CD14-positive monocyte (primary cell): Measurements from ENCODE around the gene PNKD. TPM values are rescaled to one million over a fixed set of nuclear protein-coding genes. Genes with fewer than 3 reads are reported as not detected.

Experiments used
- DNase-seq, 3 donors: peaks; one replicate each; pipeline ENCODE4 v3.0.0-alpha.2; 2011 to 2022
- H2AFZ ChIP-seq: 2 replicates; pipeline ENCODE4 v1.6.0; 2012; ENCODE audit warnings: mild to moderate bottlenecking, low read depth, low read length, inconsistent platforms; ENCODE audit not compliant: insufficient read depth, poor library complexity, severe bottlenecking
- H3K27ac ChIP-seq, 2 donors: 1 replicate in 1 of 2; 2 replicates in 1 of 2; pipeline ENCODE4 v1.5.1; 2012 to 2013; ENCODE audit warnings: low read length in 2 of 2, control low read depth in 1 of 2, inconsistent platforms in 1 of 2, low read depth in 1 of 2, mild to moderate bottlenecking in 1 of 2
- H3K27me3 ChIP-seq, 2 donors: one replicate each; pipeline versions ENCODE4 v1.6.0 to v1.6.1; 2011 to 2013; ENCODE audit warnings: low read length in 2 of 2; ENCODE audit not compliant: control insufficient read depth in 2 of 2, insufficient read depth in 2 of 2
- H3K36me3 ChIP-seq, 2 donors: replicated peaks in 1 of 2; 1 replicate in 1 of 2; 2 replicates in 1 of 2; pipeline versions ENCODE4 v1.5.1 to v1.6.1; 2012 to 2013; ENCODE audit warnings: low read length in 2 of 2, control low read depth in 1 of 2, inconsistent platforms in 1 of 2, mild to moderate bottlenecking in 1 of 2; ENCODE audit not compliant: insufficient read depth in 2 of 2, control insufficient read depth in 1 of 2
- H3K4me1 ChIP-seq, 2 donors: 1 replicate in 1 of 2; 2 replicates in 1 of 2; pipeline versions ENCODE4 v1.5.1 to v1.6.1; 2012 to 2013; ENCODE audit warnings: low read length in 2 of 2, control low read depth in 1 of 2, inconsistent platforms in 1 of 2, mild to moderate bottlenecking in 1 of 2, moderate library complexity in 1 of 2; ENCODE audit not compliant: insufficient read depth in 2 of 2, control insufficient read depth in 1 of 2
- H3K4me2 ChIP-seq: replicated peaks from 2 replicates; pipeline ENCODE3; 2012; ENCODE audit warnings: low read length, moderate library complexity, mild to moderate bottlenecking; ENCODE audit not compliant: poor library complexity, severe bottlenecking; ENCODE audit errors: extremely low read depth
- H3K4me3 ChIP-seq, 3 experiments: fragments of 200-600 bp in 1 of 3; sonication (generic) in 1 of 3; replicated peaks in 1 of 3; 1 replicate in 2 of 3; 2 replicates in 1 of 3; pipeline ENCODE4 v1.5.1; 2011 to 2013; ENCODE audit warnings: low read length in 3 of 3, mild to moderate bottlenecking in 3 of 3, control low read depth in 2 of 3, low read depth in 2 of 3, inconsistent platforms in 1 of 3, moderate library complexity in 1 of 3
- H3K79me2 ChIP-seq: 2 replicates; pipeline ENCODE4 v1.6.0; 2012; ENCODE audit warnings: mild to moderate bottlenecking, control low read depth, inconsistent platforms, low read length, moderate library complexity; ENCODE audit not compliant: insufficient read depth
- H3K9ac ChIP-seq: 2 replicates; pipeline ENCODE4 v1.6.0; 2017; ENCODE audit warnings: low read length, mild to moderate bottlenecking; ENCODE audit not compliant: insufficient read depth, poor library complexity, severe bottlenecking
- H3K9me3 ChIP-seq, 2 donors: replicated peaks in 1 of 2; 1 replicate in 1 of 2; 2 replicates in 1 of 2; pipeline versions ENCODE4 v1.5.1 to v1.6.1; 2012 to 2013; ENCODE audit warnings: low read length in 2 of 2, control low read depth in 1 of 2; ENCODE audit not compliant: control insufficient read depth in 1 of 2, insufficient read depth in 1 of 2
- H4K20me1 ChIP-seq: 2 replicates; pipeline ENCODE4 v1.6.0; 2012; ENCODE audit warnings: mild to moderate bottlenecking, low read length, control low read depth, moderate library complexity; ENCODE audit not compliant: insufficient read depth
- H3K27ac Mint-ChIP-seq, 7 donors: one replicate each; pipeline ENCODE4 v1.8.0; 2020; ENCODE audit warnings: mild to moderate bottlenecking in 7 of 7, mixed read lengths in 7 of 7, moderate library complexity in 6 of 7, inconsistent platforms in 2 of 7
- H3K27me3 Mint-ChIP-seq, 3 donors: one replicate each; pipeline ENCODE4 v1.8.0; 2021 to 2022; ENCODE audit warnings: low read depth in 3 of 3, mild to moderate bottlenecking in 3 of 3, mixed read lengths in 3 of 3, moderate library complexity in 3 of 3, inconsistent platforms in 1 of 3
- H3K36me3 Mint-ChIP-seq, 2 donors: one replicate each; pipeline ENCODE4 v1.8.0; 2020; ENCODE audit warnings: mixed read lengths in 2 of 2, inconsistent platforms in 1 of 2, mild to moderate bottlenecking in 1 of 2
- H3K4me1 Mint-ChIP-seq: one replicate; pipeline ENCODE4 v1.8.0; 2020; ENCODE audit warnings: mild to moderate bottlenecking, mixed read lengths
- H3K4me3 Mint-ChIP-seq, 2 donors: one replicate each; pipeline ENCODE4 v1.8.0; 2020; ENCODE audit warnings: mild to moderate bottlenecking in 2 of 2, mixed read lengths in 2 of 2, moderate library complexity in 1 of 2
- H3K9me3 Mint-ChIP-seq, 7 donors: one replicate each; pipeline ENCODE4 v1.8.0; 2020 to 2022; ENCODE audit warnings: mixed read lengths in 7 of 7, mild to moderate bottlenecking in 6 of 7, moderate library complexity in 6 of 7, inconsistent platforms in 2 of 7
- WGBS: methylation state at CpG from one replicate; pipeline ENCODE4 v1.1.5; 2013; ENCODE audit warnings: missing lambda C conversion rate; ENCODE audit not compliant: insufficient coverage; 5-methylcytosine and 5-hydroxymethylcytosine counted together
- intact Hi-C, 2 donors: fragments of 100-400 bp; cut with micrococcal nuclease; formaldehyde crosslinking; loops; one replicate each; pipeline versions ENCODE4 v1.15.0 to v1.15.1; 2023
- polyA plus RNA-seq, 3 donors: library from polyadenylated mRNA; depleted of rRNA in 1 of 3; unstranded in 2 of 3; stranded (reverse) in 1 of 3; fragments of 300-500 nt in 2 of 3; fragments of >200 nt in 1 of 3; fragmentation: Illumina TruSeq in 2 of 3; gene quantifications; 1 replicate in 2 of 3; 2 replicates in 1 of 3; pipeline ENCODE4 v1.2.3, GENCODE V29; 2012 to 2021
- TF ChIP-seq, protein P1 (sequence below): fragments of 200-600 bp; IDR thresholded peaks from one replicate; pipeline ENCODE4 v1.8.0; 2022; ENCODE audit warnings: antibody characterized with exemption, mild to moderate bottlenecking

Gene PNKD
- polyA plus RNA-seq, 3 donors: 79.8 to 92.0 (median 88.2) TPM

DNA sequence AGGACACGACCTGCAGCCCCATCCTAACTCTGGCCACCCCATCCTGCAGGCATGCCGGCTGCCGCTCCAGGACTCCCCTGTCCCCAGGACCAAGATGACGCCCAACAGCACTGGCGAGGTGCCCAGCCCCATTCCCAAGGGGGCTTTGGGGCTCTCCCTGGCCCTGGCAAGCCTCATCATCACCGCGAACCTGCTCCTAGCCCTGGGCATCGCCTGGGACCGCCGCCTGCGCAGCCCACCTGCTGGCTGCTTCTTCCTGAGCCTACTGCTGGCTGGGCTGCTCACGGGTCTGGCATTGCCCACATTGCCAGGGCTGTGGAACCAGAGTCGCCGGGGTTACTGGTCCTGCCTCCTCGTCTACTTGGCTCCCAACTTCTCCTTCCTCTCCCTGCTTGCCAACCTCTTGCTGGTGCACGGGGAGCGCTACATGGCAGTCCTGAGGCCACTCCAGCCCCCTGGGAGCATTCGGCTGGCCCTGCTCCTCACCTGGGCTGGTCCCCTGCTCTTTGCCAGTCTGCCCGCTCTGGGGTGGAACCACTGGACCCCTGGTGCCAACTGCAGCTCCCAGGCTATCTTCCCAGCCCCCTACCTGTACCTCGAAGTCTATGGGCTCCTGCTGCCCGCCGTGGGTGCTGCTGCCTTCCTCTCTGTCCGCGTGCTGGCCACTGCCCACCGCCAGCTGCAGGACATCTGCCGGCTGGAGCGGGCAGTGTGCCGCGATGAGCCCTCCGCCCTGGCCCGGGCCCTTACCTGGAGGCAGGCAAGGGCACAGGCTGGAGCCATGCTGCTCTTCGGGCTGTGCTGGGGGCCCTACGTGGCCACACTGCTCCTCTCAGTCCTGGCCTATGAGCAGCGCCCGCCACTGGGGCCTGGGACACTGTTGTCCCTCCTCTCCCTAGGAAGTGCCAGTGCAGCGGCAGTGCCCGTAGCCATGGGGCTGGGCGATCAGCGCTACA is 7.4 kb upstream of the PNKD start:
- intact Hi-C loops: loop anchor here in 1 of 2 donors (5.0 kb wide), 1 partner anchor 41 kb away; no protein-coding TSS in a partner anchor

More for the DNA sequence above, 7.4 kb upstream of the PNKD start:
- Mint-ChIP-seq H3K27me3 (no peaks in the 10 kb centered on the region), H3K9me3 (no peaks in the 10 kb centered on the region), H3K27ac (peak overlapping the region in 5 of 7 donors; percentile 54 to 88 (median 58)), H3K4me1 (peaks cover 85% of the 10 kb centered on the region), H3K36me3 (peaks cover 39 to 61% of the 10 kb centered on the region in 2 donors), H3K4me3 (peak overlapping the region in 1 of 2 donors; percentile 35)
- TF ChIP-seq, protein P1, sequence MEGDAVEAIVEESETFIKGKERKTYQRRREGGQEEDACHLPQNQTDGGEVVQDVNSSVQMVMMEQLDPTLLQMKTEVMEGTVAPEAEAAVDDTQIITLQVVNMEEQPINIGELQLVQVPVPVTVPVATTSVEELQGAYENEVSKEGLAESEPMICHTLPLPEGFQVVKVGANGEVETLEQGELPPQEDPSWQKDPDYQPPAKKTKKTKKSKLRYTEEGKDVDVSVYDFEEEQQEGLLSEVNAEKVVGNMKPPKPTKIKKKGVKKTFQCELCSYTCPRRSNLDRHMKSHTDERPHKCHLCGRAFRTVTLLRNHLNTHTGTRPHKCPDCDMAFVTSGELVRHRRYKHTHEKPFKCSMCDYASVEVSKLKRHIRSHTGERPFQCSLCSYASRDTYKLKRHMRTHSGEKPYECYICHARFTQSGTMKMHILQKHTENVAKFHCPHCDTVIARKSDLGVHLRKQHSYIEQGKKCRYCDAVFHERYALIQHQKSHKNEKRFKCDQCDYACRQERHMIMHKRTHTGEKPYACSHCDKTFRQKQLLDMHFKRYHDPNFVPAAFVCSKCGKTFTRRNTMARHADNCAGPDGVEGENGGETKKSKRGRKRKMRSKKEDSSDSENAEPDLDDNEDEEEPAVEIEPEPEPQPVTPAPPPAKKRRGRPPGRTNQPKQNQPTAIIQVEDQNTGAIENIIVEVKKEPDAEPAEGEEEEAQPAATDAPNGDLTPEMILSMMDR: no peak
- WGBS: 90% methylated on average over 38 of the region's 39 CpGs
- Histone ChIP-seq H3K4me3 (peak overlapping the region in 1 of 3 experiments; percentile 85), H3K27ac (peak overlapping the region; percentile 87 to 93), H3K36me3 (peaks cover 49 to 56% of the 10 kb centered on the region in 2 donors), H3K4me1 (peaks cover 69 to 76% of the 10 kb centered on the region in 2 donors), H2AFZ (no peak overlapping the region), H3K9me3 (no peaks in the 10 kb centered on the region), H3K27me3 (no peaks in the 10 kb centered on the region), H4K20me1 (peaks cover 65% of the 10 kb centered on the region), H3K4me2 (peak overlapping the region; percentile 97), H3K79me2 (peaks cover 87% of the 10 kb centered on the region), H3K9ac (no peak overlapping the region)
- no peak for DNase-seq
